OCI-M1 (cell line): Measurements from ENCODE around the gene RNF25.
A peak's percentile ranks its signal among the peaks of the same experiment; 100 is the strongest.

Source experiments
- DNase-seq: peaks from one replicate; lab custom pipeline; 2025; lab: John Stamatoyannopoulos, UW

RNF25 gene

GRCh38 chr2:218623366-218623705 lies 48.5 kb downstream of the RNF25 start:
- DNase-seq = no peak

- no peak for DNase-seq
Observed at GRCh38 chr2:218622606-218623365, 49.0 kb downstream of the RNF25 start.

DNA sequence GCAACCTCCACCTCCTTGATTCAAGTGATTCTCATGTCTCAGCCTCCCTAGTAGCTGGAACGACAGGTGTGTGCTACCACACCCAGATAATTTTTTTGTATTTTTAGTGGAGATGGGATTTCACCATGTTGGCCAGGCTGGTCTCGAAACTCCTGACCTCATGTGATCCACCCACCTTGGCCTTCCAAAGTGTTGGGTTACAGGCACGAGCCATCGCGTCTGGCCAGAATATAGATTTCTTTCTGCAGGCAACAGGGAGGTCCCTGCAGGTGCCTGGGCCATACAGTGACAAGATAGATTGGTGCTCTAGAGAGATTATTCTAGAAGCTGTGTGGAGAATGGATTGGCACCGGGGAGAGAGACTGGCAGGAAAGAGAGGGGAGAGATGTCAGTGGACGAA lies 50.8 kb downstream of the RNF25 start:
- no peak for DNase-seq

- DNase-seq = peak; percentile 8
Observed at GRCh38 chr2:218618102-218618860, 53.5 kb downstream of the RNF25 start.

DNA sequence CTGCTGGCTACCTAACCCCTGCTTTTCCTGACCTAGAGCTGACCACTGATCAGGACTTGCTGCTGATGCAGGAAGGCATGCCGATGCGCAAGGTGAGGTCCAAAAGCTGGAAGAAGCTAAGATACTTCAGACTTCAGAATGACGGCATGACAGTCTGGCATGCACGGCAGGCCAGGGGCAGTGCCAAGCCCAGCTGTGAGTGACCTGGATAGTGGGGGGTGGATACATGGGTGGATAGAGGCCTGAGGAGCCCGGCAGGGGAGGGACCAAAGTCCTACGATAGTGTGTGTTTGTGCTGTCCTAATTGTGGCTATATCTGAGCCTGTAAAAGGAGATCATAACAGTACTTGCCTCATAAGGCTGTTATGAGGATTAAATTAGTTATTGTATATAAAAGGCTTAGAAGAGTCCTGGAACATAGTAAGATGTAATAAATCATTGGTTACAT lies 55.9 kb downstream of the RNF25 start:
- no peak for DNase-seq
